ENCODE data around the gene NUP133.
"Not testable (repeated sequence)": the region's sequence is repeated elsewhere in the genome, so short reads cannot be mapped to it uniquely, and the experiment has no call there.

Gene NUP133

DNA sequence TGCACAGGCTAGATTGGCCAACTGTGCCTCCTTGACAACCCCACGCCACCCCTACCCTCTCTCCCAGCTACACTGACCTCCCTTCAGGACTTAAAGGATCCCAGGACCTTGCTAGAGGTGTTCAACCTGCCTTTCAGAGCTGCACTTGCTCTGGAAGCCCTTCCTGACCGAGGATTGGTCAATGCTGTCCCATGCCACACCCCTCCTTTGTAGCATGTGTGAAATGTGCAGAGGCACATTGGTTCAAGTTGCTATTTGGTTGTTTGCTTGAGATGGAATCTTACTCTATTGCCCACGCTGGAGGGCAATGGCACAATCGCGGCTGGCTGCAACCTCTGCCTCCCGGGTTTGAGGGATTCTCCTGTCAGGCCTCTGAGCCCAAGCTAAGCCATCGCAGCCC, 96.1 kb downstream of the NUP133 start:
- DNase-seq (ENCODE audit: low read depth): no peak

DNA sequence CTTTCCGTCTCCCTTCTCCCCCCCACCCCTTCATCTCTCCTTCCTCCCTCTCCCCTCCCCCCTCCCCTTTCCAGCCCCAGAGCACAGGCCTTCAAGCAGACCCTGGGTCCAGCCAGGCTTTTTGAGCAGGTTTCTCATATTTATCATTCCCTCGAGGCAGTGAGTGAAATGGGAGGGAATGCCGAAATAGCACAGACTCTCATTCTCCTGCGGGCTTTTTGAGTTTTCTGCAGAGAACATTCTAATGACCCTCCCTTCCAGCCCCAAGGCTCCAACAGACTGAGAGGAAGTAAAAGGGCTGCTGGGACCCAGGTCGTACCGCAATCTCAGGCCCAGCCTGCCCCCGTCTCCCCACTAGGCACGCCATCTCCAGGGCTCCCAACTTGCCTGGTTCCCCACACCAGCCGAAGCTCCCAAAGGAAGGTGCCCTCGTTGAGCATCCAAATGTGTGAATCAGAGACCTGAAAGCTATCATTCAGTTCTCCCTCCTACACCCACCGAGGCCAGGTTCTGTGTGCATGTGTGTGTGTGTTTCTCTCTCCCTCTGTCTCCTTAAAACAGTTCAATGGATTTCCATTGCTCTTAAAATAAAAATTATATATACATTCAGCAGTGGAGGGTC, 96.6 kb downstream of the NUP133 start:
- DNase-seq (ENCODE audit: low read depth): no peak

DNA sequence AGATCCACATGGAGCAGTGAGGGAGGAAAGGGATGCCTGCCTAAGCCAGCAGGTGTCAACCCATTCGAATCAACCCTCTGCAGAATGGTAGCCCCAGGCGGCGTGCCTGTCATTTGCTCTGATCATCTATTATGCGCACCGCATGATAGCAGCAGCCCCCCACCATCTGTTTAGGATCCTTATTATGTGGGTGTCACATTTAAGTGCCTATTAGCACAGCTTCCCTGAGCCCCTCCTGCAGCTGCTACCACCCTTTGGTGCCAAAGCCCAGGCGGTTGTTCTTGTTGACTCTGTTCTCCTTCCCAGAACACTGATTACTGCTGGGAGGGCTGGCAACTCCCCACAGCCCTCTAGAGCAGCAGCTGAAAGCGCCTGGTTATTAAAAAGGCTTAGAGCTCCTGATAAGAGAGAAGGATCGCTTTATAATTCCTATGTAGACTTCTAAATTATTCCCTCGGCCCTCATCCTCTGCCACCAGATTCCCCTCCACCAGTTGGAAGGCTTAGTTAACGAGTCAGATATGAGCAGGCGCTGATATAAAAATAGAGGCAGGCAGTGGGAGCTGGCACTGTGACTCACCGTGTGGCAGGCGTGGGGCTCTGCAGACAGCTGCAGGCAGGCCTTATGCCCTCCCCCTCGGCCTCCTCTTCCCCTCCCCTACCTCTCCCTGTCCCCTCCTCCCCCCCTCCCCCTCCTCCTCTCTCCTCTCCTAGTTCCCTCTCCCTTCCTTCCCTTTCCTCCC, 97.3 kb downstream of the NUP133 start:
- DNase-seq (ENCODE audit: low read depth): no peak

DNA sequence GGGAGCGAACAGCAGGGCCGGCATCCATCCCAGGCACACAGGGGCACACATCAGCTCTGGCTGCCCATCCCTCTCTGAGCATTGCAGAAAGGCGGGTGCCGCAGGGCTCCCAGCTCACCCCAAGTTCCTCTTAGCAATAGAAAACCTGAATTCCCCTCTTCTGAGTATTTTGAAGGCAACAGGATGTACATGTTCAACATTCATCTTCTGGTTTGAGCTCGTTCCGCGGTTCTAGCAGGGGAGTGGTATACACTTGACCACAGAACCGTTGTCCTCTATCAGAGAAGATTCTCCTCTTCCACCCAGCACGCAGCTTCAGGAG, 97.8 kb downstream of the NUP133 start:
- DNase-seq (ENCODE audit: low read depth): no peak

DNA sequence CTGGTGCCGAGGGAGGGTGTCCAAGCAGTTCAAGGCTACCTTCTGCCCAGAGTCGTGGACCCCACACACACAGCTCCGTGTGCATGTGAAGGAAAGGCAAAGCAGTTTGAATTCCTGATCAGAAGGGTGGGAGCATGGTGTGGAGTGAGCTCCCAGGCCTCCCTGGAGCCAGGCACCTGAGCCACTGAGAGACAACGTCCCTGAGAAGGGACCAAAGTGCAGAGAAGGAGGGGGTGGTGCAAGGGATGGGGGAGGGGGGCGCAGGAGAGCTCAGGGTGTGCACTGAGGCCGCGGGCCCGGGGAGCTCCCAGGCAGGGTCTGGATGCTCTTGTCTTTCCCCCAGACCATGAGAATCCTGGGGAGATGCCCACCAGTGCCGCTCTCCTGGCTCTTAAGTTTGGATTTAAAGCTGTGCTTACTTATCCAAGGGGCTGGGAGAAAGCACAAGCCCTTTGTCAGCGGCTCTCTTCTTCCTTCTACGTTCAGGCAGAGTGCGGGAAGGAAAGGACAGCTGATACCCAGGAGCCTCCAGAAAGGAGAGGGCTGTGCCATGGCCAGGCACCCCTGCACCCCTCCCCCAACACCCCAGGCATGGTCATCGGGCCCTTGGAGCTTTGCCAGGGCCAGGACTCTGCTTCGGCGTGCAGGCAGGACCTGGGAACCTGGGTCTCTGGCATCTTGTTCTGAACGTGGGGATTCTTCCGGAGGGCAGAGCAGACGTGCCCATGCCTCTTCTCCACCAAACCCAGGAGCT, 98.3 kb downstream of the NUP133 start:
- no peak for DNase-seq (ENCODE audit: low read depth)

DNA sequence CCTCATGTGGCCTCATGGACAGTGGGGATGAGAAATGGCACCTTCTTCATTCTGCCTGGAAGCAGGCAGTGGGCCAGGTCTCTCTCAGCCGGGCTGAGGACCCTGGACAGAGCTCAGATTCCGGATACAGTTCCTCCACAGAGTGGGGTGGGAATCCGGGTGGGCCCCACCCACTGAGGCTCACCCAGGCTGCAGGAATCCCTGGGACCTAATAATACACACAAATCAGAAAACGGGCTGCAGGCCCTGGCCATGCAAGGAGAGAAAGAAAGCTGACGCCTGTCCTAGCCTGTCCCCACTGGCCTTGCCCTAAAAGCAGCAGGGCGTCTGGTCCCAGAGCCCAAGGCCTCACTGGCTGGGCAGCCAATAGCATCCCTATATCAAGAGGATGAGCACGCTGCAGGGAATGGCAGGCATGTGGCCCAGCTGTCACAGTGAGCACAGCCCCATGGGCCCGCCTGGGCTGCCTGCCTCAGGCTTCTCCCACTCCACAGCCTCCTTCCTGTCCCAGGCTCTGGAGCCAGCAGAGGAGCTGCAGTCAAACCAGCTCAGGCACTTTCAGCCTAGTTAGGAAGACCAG, 99.6 kb downstream of the NUP133 start:
- no peak for DNase-seq (ENCODE audit: low read depth)

DNA sequence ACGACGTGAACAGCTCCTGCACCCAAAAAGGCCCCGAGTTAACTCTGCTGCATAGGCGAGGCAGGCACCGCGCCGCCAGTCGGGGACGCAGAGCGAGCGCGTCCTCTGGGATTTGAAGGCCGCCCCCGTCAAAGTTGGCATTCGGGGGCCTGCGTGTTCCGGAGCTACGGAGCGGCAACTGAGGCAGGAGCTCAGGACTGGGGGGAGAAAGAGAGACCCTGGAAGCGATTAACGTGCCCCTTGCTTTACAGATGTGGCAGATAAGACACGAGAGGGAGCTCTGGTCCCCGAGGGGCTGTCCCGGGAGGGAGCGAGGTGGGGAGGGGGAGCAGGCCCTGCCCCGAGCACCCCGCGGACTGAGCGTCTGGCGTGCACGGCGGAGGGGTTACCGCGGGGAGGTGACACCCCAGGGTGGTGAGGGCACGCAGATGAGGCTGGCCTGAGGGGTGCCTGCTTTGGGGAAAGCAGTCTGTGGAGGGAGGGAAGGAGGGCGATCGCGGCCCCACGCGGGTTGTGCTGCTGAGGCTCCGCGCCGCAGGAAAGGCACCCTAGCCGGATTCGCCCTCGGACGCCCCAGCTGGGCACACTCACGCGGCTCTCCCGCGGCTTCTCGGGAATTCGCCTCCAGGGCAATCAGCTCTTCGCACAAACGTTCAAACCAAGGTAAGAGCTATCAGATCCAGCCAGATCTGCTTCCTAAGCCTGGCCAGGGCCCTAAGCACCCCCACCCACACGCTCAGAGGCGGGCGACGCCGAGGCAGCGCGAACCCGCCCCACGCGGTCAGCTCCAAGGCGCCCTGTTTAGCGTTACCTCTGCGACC, 100.7 kb downstream of the NUP133 start:
- DNase-seq (ENCODE audit: low read depth): no peak

DNA sequence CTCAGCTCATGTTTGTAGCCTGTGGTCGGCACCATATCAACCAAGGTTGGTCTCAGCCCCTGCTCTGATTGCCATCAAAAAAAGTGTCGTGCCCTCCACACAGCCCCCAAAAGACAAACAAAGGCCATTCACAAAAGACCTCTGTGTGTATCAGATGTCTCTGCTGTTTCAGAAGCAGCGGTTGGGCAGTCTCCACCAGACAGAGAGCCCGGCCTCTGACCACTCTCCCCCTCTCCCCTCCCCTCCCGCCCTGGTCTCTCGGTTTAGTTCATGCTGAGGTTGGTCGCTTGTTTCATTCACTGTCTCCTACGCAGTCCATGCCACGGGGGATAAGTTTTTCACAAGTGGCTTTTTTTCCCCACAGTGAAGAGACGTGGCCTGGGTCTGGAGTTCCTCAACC, 101.3 kb downstream of the NUP133 start:
- DNase-seq (ENCODE audit: low read depth): no peak

DNA sequence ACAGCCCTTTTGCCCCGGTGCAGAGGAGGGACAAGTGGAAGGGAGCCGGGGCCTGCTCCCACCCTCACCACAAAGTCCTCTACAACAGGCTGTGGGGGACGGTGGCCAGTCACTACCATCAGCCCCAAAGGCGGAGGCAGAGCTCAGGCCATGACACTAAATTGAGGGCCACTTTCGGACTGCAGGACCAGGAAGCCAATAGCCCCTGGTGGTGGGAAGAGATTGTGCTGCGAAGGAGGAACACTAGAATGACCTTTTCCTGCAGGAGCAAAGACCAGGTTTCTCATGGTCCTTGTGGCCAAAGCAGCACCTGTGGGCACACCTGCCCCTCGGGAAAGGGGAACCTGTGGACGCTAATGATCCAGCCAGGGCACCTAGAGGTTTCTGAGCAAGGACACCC, 104.6 kb downstream of the NUP133 start:
- DNase-seq (ENCODE audit: low read depth): no peak

DNA sequence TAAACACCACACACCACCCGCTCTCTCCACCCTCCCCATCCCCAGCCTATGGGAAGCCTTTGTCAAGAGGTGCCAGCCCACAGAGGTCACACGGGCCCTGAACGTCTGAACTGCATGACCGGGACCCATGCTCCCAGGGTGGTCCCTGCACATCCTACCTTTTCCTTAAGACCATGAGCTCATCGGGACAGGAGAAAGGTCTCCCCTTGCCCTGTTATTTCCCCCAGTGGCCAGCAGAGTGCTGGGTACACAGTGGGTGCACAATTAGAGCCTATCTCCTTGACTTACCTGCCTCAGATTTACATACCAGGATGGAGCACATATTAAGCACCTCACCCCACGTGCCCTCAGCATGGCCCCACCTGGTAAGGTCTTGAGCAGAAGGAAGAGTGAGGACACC, 105.1 kb downstream of the NUP133 start:
- no peak for DNase-seq (ENCODE audit: low read depth)

DNA sequence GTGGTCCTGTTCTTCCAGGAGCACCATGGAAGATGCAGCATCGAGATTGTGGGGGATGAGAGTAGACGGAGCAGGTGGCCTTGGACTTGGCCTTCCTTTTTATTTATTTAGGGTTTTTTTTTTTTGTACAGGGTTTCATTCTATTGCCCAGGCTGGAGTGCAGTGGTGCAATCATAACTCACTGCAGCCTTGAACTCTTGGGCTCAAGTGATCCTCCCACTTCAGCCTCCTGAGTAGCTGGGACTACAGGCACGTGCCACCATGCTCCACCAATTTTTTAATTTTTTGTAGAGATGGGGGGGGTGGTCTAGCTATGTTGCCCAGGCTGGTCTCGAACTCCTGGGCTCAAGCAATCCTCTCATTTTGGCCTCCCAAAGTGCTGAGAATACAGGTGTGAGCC, 105.8 kb downstream of the NUP133 start:
- not testable (repeated sequence) for DNase-seq (ENCODE audit: low read depth)

DNA sequence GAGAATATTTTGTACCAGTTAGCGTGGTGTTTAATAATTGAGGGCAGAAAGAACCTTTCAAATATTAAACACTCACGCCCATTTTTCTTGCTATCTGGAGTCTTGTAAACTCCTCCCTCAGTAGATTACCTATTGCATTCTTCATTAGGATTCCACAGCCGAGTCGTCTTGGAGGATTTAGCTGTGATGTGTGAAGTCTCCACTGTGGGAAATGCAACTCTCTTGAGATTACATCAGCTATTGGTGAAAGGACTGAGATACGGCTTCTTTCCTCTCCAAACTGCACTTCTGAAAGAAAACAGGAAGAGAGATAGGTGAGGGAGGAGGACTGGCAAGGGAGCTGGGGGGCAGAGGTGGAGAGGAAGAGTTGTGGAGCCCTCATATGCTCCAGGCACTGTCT, 110.4 kb downstream of the NUP133 start:
- no peak for DNase-seq (ENCODE audit: low read depth)

DNA sequence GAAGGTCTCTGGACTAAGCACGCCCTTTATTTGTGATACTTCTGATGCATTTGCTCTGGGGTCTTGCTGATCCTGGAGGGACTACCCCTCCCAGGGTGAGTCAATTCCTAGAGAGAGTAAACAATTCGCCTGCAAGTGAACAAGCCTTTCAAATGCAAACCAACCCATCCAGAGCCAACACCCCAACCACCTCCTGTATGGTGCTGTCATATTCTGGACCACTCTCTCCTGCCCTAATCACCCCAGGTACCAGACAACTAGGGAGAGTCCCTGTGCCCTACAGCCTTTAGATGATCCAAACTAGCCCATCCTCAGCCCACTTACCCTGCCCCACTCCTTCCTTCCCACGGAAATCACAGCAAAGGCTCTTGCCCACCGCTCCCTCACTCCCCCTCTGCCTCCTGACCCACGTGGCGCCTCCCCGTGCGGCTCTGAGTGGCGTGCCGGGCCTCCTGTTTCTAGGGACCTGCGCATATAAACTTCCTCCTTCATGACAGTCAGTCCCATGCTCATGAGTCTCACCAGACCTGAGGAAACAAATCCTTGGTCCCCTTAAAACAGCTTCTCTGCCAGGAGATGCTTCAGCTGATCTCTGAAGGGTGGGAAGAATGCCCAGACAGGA, 111.4 kb downstream of the NUP133 start:
- no peak for DNase-seq (ENCODE audit: low read depth)

DNA sequence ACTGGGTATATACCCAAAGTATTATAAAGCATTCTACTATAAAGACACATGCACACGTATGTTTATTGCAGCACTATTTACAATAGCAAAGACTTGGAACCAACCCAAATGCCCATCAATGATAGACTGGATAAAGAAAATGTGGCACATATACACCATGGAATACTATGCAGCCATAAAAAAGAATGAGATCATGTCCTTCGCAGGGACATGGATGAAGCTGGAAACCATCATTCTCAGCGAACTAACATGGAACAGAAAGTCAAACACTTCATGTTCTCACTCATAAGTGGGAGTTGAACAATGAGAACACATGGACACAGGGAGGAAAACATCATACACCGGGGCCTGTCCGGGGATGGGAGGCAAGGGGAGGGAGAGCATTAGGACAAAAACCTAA, 113.6 kb downstream of the NUP133 start:
- DNase-seq (ENCODE audit: low read depth): not testable (repeated sequence)

DNA sequence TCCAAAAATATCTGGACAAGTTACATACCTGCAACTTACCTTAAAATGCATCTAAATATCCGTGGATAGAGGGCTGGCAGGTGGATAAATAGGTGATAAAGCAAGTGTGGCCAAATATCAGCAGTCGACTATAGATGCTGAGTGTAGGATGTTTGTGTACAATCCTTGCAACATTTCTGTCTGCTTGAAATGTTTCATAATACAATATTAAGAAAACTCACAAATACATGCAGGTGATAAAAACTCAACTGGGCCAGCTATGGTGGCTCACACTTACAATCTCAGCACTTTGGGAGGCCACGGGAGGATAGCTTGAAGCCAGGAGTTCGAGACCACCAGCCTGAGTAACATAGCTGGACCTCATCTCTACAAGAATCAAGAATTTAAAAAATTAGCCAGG, 115.2 kb downstream of the NUP133 start:
- no peak for DNase-seq (ENCODE audit: low read depth)

Data from T-helper 22 cell (primary cell).